Measurements from ENCODE around the gene GPATCH8. TPM values are rescaled to one million over a fixed set of nuclear protein-coding genes. Genes with fewer than 3 reads are reported as not detected.
A peak's percentile ranks its signal among the peaks of the same experiment; 100 is the strongest.

Gene GPATCH8
- total RNA-seq, 1 donor from 2014 or later = 39.0 TPM

DNA sequence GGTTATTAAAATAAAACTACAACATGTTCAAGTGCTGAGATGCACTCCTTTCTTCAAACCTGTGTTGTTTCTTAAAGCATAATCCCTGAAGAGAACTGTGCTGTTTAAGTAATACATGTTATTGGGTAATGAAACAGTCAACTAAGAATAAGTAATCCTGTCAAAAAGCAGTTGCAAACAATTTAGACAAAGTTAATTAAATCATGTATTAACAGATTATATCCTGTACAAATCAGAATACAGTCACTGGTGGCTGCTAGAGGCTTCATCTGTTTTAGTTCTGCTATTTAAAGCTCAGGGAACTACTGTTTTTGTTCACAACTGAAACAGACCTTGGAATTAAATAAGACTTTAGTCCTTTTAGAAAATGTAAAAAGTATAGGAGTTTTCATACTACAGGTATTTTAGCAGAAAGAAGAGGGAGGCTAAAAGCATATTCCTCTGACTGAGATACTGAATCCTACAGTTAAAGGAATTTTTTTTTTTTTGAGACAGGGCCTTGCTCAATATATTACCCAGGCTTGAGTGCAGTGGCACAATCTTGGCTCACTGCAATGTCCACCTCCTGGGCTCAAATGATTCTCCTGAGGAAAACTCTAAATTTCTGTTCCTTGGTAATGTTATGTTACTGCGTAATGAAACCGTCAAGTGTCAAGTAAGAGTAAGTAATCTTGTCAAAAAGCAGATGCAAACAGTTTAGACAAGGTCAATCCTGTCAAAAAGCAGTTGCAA lies 86.5 kb downstream of the GPATCH8 start:
- TF ChIP-seq POLR2AphosphoS5 (IDR thresholded peaks at IDR 0.05; ENCODE audit: insufficient read depth in 1 of 2, low read depth in 1 of 2) = no peak
- Histone ChIP-seq H3K27me3 (no peaks in the 10 kb centered on the region), H3K4me3 (no peak overlapping the region), H3K27ac (no peak overlapping the region), H3K9me3 (no peaks in the 10 kb centered on the region), H3K4me1 (no peaks in the 10 kb centered on the region), H3K36me3 (peaks cover 0 to 34% of the 10 kb centered on the region in 2 donors)
- no peak for DNase-seq (ENCODE audit: extremely low spot score in 2 of 2)
- intact Hi-C loops (cut with DNase I) = no loop called here

DNA sequence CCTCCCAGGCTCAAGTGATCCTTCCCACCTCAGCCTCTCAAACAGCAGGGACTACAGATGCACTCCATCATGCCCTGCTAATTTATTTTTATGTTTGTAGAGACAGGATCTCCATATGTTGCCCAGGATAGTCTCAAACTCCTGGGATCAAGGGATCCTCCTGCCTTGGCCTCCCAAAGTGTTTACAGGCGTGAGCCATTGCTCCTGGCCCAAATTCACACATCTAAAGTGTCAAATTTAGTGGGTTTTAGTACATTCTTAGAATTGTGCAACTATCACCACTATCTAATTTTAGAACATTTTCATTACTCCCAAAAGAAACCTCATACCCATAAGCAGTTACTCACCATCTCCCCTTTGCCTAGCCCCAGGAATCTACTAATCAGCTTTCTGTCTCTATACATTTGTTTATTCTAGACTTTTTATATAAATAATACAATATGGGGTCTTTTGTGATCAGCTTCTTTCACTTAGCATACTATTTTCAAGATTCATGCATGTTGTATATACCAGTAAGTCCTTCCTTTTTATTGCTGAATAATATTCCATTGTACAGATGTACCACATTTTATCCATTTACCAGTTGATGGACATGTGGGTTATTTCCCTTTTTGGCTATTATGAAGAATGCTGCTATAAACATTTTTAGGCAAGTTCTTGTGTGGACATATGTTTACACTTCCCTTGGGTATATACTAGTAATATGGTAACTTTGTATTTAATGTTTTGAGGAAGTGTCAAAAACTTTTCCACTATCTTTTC lies 88.6 kb downstream of the GPATCH8 start:
- Histone ChIP-seq H3K36me3 (peaks cover 0 to 34% of the 10 kb centered on the region in 2 donors), H3K9me3 (no peaks in the 10 kb centered on the region), H3K4me3 (no peak overlapping the region), H3K4me1 (no peaks in the 10 kb centered on the region), H3K27ac (no peak overlapping the region), H3K27me3 (no peaks in the 10 kb centered on the region)
- TF ChIP-seq CTCF (IDR thresholded peaks at IDR 0.05) = no peak
- no peak for TF ChIP-seq POLR2AphosphoS5 (IDR thresholded peaks at IDR 0.05; ENCODE audit: insufficient read depth in 1 of 2, low read depth in 1 of 2)
- TF ChIP-seq POLR2A (IDR thresholded peaks at IDR 0.05) = no peak
- no peak for DNase-seq (ENCODE audit: extremely low spot score in 2 of 2)
- intact Hi-C loops (cut with DNase I) = no loop called here

DNA sequence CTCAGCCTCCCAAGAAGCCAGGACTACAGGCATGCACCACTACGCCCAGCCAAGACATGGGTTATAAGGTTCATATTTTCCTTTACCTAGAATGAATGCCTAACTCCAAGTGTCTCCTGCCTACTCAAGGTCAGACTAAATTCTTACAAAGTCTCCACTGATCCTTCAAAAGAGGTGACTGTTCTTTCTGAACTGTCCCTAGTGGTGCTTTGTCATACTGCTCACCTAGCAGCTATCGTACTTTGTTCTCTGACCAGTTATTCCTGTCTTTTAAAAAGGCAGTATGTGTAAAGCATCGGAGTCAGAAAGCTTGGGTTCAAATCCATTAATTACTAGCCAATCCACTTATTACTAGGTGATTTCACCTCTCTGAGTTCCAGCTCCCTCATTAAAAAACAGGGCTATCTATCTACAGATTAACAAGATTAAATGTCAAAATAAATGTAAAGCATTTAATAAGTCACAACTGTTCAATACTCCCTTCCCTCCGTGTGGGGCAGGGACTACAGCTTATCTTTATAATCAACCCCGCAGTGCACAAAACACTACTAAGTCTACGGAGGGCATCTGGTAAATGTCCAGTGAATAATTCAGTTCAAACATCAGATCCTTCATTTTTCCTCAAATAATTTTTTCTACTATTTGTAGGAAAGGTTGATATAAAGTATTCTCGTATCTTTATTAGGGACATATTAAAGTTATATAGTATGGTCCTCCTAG lies 93.7 kb downstream of the GPATCH8 start:
- H3K9me3 ChIP-seq = no peaks in the 10 kb centered on the region
- DNase-seq (ENCODE audit: extremely low spot score in 2 of 2) = no peak
- no peak overlapping the region for H3K4me3 ChIP-seq
- no peaks in the 10 kb centered on the region for H3K4me1 ChIP-seq
- intact Hi-C loops (cut with DNase I) = no loop called here
- TF ChIP-seq CTCF (IDR thresholded peaks at IDR 0.05) (no peak), POLR2A (IDR thresholded peaks at IDR 0.05) (no peak), POLR2AphosphoS5 (IDR thresholded peaks at IDR 0.05; ENCODE audit: insufficient read depth in 1 of 2, low read depth in 1 of 2) (peak in 1 of 2 donors; percentile 9)
- no peaks in the 10 kb centered on the region for H3K27me3 ChIP-seq
- peaks cover 0 to 19% of the 10 kb centered on the region in 2 donors for H3K36me3 ChIP-seq
- no peak overlapping the region for H3K27ac ChIP-seq

GRCh38 chr17:44408786-44409185 lies 94.4 kb downstream of the GPATCH8 start:
- TF ChIP-seq POLR2AphosphoS5 (IDR thresholded peaks at IDR 0.05; ENCODE audit: insufficient read depth in 1 of 2, low read depth in 1 of 2) (no peak), CTCF (IDR thresholded peaks at IDR 0.05) (no peak), POLR2A (IDR thresholded peaks at IDR 0.05) (no peak)
- no peak overlapping the region for H3K27ac ChIP-seq
- H3K4me1 ChIP-seq = no peaks in the 10 kb centered on the region
- H3K4me3 ChIP-seq = no peak overlapping the region
- DNase-seq (ENCODE audit: extremely low spot score in 2 of 2) = no peak
- H3K9me3 ChIP-seq = no peaks in the 10 kb centered on the region
- intact Hi-C loops (cut with DNase I) = no loop called here
- H3K36me3 ChIP-seq = peaks cover 0 to 22% of the 10 kb centered on the region in 2 donors
- no peaks in the 10 kb centered on the region for H3K27me3 ChIP-seq

DNA sequence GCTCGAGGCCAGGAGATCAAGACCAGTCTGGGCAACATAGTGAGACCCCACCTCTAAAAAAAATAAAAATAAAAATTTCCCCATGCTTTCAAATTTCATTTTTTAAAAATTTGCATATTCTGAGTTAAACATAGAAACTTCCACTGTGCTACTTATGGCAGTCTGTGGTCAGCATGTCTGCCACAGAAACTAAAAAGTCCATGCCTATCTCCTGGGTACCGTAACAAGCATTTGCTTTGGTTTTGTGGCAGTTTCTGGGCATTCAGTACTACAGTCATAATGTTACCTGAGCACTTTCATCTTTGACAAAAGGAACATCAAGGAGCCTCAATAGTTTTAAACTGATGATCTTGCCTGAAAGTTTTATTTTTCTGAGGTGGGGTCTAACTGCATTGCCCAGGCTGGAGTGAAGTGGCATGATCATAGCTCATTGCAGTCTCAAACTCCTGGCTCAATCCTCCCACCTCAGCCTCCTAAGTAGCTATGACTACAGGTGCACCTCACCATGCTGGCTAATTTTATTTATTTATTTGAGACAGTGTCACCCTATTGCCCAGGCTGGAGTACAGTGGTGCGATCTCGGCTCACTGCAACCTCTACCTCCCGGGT lies 100.5 kb downstream of the GPATCH8 start:
- no peaks in the 10 kb centered on the region for H3K9me3 ChIP-seq
- H3K27me3 ChIP-seq = no peaks in the 10 kb centered on the region
- no peaks in the 10 kb centered on the region for H3K4me1 ChIP-seq
- H3K4me3 ChIP-seq = no peak overlapping the region
- H3K36me3 ChIP-seq = peaks cover 0 to 68% of the 10 kb centered on the region in 2 donors
- H3K27ac ChIP-seq = no peak overlapping the region
- TF ChIP-seq POLR2AphosphoS5 (IDR thresholded peaks at IDR 0.05; ENCODE audit: insufficient read depth in 1 of 2, low read depth in 1 of 2) = no peak
- no peak for TF ChIP-seq POLR2A (IDR thresholded peaks at IDR 0.05)
- TF ChIP-seq CTCF (IDR thresholded peaks at IDR 0.05) = no peak
- no peak for DNase-seq (ENCODE audit: extremely low spot score in 2 of 2)
- intact Hi-C loops (cut with DNase I) = no loop called here
